Measurements from ENCODE around the gene ARHGAP15. TPM values are rescaled to one million over a fixed set of nuclear protein-coding genes. Genes with fewer than 3 reads are reported as not detected.

Gene ARHGAP15
- total RNA-seq, 1 experiment from 2014 or later: not detected

DNA sequence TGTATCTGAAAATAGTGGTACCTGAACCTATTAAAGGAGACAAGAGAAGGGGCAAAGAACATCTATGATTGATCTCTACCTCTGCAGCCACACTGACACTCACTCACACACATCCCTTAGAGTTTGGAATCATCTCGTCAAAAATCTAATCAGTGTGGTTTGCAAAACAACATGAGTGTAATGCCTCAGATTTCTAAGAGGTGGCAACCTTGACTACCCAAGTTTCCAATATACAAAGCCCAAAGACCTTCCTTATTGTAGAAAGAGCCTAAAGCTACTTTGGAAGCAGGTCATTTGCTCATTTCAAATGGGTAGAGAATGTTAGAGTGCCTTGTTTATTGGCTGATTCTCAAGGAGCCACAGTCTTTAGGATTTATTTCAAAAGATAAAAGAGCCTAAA is 444.9 kb downstream of the ARHGAP15 start:
- Histone ChIP-seq H3K79me2 (ENCODE audit: low read depth) (no peaks in the 10 kb centered on the region), H3K27ac (no peak overlapping the region), H2AFZ (no peak overlapping the region), H3K4me2 (no peak overlapping the region), H3K4me3 (no peak overlapping the region), H3K4me1 (replicated peaks; ENCODE audit: insufficient read depth) (no peaks in the 10 kb centered on the region), H3F3A (ENCODE audit: insufficient read depth, low read depth) (no peaks in the 10 kb centered on the region), H3K36me3 (ENCODE audit: low read depth) (no peaks in the 10 kb centered on the region), H3K27me3 (ENCODE audit: insufficient read depth, low read depth) (no peaks in the 10 kb centered on the region), H3K9me3 (ENCODE audit: insufficient read depth, low read depth) (no peaks in the 10 kb centered on the region), H3K9me2 (ENCODE audit: insufficient read depth) (no peaks in the 10 kb centered on the region), H4K20me1 (ENCODE audit: insufficient read depth) (no peaks in the 10 kb centered on the region)
- ChIA-PET POLR2A (ENCODE audit: unreplicated experiment) (no interaction called here), CTCF (no interaction called here)
- intact Hi-C loops (cut with micrococcal nuclease; ENCODE audit: unreplicated experiment): no loop called here
- no TSS peak for BruUV-seq (replicated peaks)
- DNase-seq: no peak
- TF ChIP-seq, protein P1, sequence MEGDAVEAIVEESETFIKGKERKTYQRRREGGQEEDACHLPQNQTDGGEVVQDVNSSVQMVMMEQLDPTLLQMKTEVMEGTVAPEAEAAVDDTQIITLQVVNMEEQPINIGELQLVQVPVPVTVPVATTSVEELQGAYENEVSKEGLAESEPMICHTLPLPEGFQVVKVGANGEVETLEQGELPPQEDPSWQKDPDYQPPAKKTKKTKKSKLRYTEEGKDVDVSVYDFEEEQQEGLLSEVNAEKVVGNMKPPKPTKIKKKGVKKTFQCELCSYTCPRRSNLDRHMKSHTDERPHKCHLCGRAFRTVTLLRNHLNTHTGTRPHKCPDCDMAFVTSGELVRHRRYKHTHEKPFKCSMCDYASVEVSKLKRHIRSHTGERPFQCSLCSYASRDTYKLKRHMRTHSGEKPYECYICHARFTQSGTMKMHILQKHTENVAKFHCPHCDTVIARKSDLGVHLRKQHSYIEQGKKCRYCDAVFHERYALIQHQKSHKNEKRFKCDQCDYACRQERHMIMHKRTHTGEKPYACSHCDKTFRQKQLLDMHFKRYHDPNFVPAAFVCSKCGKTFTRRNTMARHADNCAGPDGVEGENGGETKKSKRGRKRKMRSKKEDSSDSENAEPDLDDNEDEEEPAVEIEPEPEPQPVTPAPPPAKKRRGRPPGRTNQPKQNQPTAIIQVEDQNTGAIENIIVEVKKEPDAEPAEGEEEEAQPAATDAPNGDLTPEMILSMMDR (conservative IDR thresholded peaks at IDR 0.05): no peak
- TF ChIP-seq EZH2 (IDR thresholded peaks at IDR 0.05; ENCODE audit: low read depth): no peak

DNA sequence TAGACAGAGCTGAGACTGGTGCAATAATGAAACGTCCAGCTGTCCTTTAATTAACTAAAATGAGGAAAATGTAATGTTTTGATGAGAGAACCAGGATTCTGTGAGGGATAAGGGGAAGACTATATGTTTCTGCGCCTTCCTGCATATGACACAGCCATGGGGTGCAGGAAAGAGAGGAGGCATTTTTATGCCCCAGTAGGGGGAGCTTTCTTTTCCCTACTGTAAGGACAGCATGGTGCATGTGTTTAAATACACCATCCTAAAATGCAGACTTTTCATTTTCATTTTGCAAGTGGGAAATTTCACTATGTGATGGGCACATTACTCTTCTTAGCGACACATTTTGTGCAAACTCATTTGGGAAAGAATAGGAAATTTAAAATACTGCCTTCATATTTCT is 446.1 kb downstream of the ARHGAP15 start:
- no peaks in the 10 kb centered on the region for H4K20me1 ChIP-seq (ENCODE audit: insufficient read depth)
- TF ChIP-seq EZH2 (IDR thresholded peaks at IDR 0.05; ENCODE audit: low read depth): no peak
- TF ChIP-seq, protein P1 (conservative IDR thresholded peaks at IDR 0.05): no peak
- H3K36me3 ChIP-seq (ENCODE audit: low read depth): no peaks in the 10 kb centered on the region
- H3K27ac ChIP-seq: no peak overlapping the region
- no peak overlapping the region for H3K4me2 ChIP-seq
- H3K27me3 ChIP-seq (ENCODE audit: insufficient read depth, low read depth): no peaks in the 10 kb centered on the region
- no peak for DNase-seq
- H3F3A ChIP-seq (ENCODE audit: insufficient read depth, low read depth): no peaks in the 10 kb centered on the region
- no TSS peak for BruUV-seq (replicated peaks)
- intact Hi-C loops (cut with micrococcal nuclease; ENCODE audit: unreplicated experiment): no loop called here
- H2AFZ ChIP-seq: no peak overlapping the region
- H3K9me3 ChIP-seq (ENCODE audit: insufficient read depth, low read depth): no peaks in the 10 kb centered on the region
- no peaks in the 10 kb centered on the region for H3K4me1 ChIP-seq (replicated peaks; ENCODE audit: insufficient read depth)
- no peak overlapping the region for H3K4me3 ChIP-seq
- no peaks in the 10 kb centered on the region for H3K9me2 ChIP-seq (ENCODE audit: insufficient read depth)
- POLR2A ChIA-PET (ENCODE audit: unreplicated experiment): no interaction called here
- H3K79me2 ChIP-seq (ENCODE audit: low read depth): no peaks in the 10 kb centered on the region
- CTCF ChIA-PET: no interaction called here

DNA sequence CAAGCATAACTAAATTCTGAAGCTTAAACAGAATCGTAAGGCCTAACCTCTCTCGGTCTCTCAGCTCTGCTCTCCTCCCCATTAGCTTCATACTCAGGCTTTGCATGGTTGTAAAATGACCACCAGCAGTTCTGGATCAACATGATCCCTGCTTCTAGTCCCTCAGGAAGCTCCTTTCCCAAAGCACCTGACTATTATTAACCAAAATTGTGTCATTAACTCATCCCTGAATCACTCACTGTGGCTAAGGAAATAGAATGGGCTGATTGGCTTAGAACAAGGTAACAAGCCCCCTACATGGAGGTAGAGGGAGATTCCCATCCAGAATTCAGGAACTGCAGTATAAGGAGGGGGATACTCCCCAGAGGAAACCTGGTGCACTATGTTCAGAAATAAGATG is 448.3 kb downstream of the ARHGAP15 start:
- Histone ChIP-seq H3K9me2 (ENCODE audit: insufficient read depth) (no peaks in the 10 kb centered on the region), H3K9me3 (ENCODE audit: insufficient read depth, low read depth) (no peaks in the 10 kb centered on the region), H3K36me3 (ENCODE audit: low read depth) (no peaks in the 10 kb centered on the region), H3K4me3 (no peak overlapping the region), H2AFZ (peak overlapping the region; percentile 50; the same call in 1 of the 2 replicates), H3K4me1 (replicated peaks; ENCODE audit: insufficient read depth) (no peaks in the 10 kb centered on the region; the same call in 1 of the 2 replicates), H3K4me2 (peak overlapping the region; percentile 18; the same call in 1 of the 2 replicates), H3K27ac (no peak overlapping the region), H4K20me1 (ENCODE audit: insufficient read depth) (no peaks in the 10 kb centered on the region), H3F3A (ENCODE audit: insufficient read depth, low read depth) (no peaks in the 10 kb centered on the region), H3K27me3 (ENCODE audit: insufficient read depth, low read depth) (no peaks in the 10 kb centered on the region), H3K79me2 (ENCODE audit: low read depth) (no peaks in the 10 kb centered on the region)
- BruUV-seq (replicated peaks): no TSS peak
- CTCF ChIA-PET: no interaction called here
- no peak for DNase-seq
- POLR2A ChIA-PET (ENCODE audit: unreplicated experiment): no interaction called here
- intact Hi-C loops (cut with micrococcal nuclease; ENCODE audit: unreplicated experiment): no loop called here
- no peak for TF ChIP-seq EZH2 (IDR thresholded peaks at IDR 0.05; ENCODE audit: low read depth)
- TF ChIP-seq, protein P1 (conservative IDR thresholded peaks at IDR 0.05): no peak
